ENCODE measurements around the gene YPEL4. TPM values are rescaled to one million over a fixed set of nuclear protein-coding genes. Genes with fewer than 3 reads are reported as not detected.

YPEL4 gene
- total RNA-seq, 1 experiment from 2014 or later: not detected

DNA sequence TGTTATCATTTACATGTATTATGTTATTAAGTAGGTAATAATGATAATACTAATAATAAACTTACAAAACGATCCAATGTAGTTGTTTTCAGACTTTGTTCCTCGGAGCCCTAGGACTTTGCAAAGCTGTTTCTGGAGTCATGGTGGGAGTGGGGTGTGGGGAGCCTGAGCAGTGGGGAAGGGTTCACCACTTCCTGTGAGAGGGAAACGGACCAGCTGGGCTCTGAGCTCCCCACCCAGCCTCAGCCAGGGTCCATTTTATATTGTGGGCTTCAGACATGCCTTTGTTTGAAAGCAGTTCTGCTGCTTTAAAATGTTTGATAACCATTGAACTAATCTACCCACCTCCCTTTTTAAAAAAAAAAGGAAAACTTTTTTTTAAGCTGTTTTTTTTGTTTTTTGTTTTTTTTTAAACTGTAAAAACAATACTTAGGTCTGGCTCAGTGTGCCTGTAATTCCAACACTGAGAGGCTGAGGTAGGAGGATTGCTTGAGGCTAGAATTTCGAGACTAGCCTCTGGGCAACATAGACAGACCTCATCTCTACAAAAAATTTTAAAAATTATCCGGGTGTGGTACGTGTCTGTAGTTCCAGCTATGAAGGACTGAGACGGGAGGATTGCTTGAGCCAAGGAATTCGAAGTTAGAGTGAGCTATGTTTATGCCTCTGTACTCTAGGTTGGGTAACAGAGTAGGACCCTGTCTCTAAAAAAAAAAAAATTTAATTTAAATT, 45.2 kb downstream of the YPEL4 start:
- DNase-seq (ENCODE audit: low read depth in 1 of 2, low spot score in 2 of 2): no peak
- H3K27me3 ChIP-seq (replicated peaks): 0 out of 2 replicates have a peak, but pooled peaks cover 3% of the 10 kb centered on the region
- no peak overlapping the region for H3K4me3 ChIP-seq
- H3K4me1 ChIP-seq (replicated peaks): no peaks in the 10 kb centered on the region
- no peaks in the 10 kb centered on the region for H3K36me3 ChIP-seq
- H3K9me3 ChIP-seq (replicated peaks): no peaks in the 10 kb centered on the region
- H3K27ac ChIP-seq: no peak overlapping the region

DNA sequence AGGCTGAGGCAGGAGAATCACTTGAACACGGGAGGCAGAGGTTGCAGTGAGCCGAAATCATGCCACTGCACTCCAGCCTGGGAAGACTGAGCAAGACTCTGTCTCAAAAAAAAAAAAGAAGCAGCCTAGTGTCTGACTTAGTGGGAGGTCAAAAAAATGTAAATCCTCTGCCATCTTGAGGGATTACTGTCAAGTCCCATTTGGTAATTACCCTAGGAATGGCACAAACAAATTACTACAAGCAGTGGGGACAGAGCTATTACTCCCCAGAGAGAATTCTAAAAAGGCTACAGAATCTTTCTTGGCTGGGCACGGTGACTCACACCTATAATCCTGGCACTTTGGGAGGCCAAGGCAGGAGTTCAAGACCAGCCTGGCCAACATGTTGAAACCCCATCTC, 48.4 kb downstream of the YPEL4 start:
- no peak for DNase-seq (ENCODE audit: low read depth in 1 of 2, low spot score in 2 of 2)
- no peaks in the 10 kb centered on the region for H3K9me3 ChIP-seq (replicated peaks)
- no peaks in the 10 kb centered on the region for H3K36me3 ChIP-seq

GRCh38 chr11:57599381-57599780, 50.3 kb downstream of the YPEL4 start:
- Histone ChIP-seq H3K36me3 (no peaks in the 10 kb centered on the region), H3K9me3 (replicated peaks) (no peaks in the 10 kb centered on the region), H3K27me3 (replicated peaks) (no peaks in the 10 kb centered on the region; the same call in 1 of the 2 replicates), H3K4me1 (replicated peaks) (no peaks in the 10 kb centered on the region), H3K4me3 (no peak overlapping the region), H3K27ac (no peak overlapping the region)
- no peak for DNase-seq (ENCODE audit: low read depth in 1 of 2, low spot score in 2 of 2)

More for the DNA sequence above, 48.4 kb downstream of the YPEL4 start:
- Histone ChIP-seq H3K4me3 (no peak overlapping the region), H3K27ac (no peak overlapping the region), H3K27me3 (replicated peaks) (no peaks in the 10 kb centered on the region), H3K4me1 (replicated peaks) (no peaks in the 10 kb centered on the region)

DNA sequence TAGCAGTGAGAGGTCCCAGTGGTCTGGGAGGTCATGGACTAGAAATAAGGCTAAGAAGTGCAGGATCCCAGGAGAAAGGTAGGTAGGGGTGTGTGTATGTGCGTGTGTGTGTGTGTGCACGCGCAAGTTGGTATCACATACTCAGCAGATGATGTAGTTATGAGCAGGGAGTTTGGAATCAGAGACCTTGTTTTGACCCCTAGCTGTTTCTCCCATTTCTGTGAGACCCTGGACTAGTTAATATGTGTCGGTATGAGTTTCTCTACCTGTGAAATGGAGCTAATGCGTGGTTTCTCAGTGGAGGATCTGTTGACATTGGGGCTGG, 50.9 kb downstream of the YPEL4 start:
- Histone ChIP-seq H3K4me1 (replicated peaks) (no peaks in the 10 kb centered on the region), H3K36me3 (no peaks in the 10 kb centered on the region), H3K9me3 (replicated peaks) (no peaks in the 10 kb centered on the region), H3K27ac (no peak overlapping the region), H3K4me3 (no peak overlapping the region), H3K27me3 (replicated peaks) (no peaks in the 10 kb centered on the region; the same call in 1 of the 2 replicates)
- DNase-seq (ENCODE audit: low read depth in 1 of 2, low spot score in 2 of 2): no peak

GRCh38 chr11:57597916-57598830, 51.5 kb downstream of the YPEL4 start:
- Histone ChIP-seq H3K4me3 (no peak overlapping the region), H3K27me3 (replicated peaks) (peaks cover under 1% of the 10 kb centered on the region; the same call in 1 of the 2 replicates), H3K27ac (no peak overlapping the region), H3K9me3 (replicated peaks) (no peaks in the 10 kb centered on the region), H3K4me1 (replicated peaks) (no peaks in the 10 kb centered on the region), H3K36me3 (no peaks in the 10 kb centered on the region)
- DNase-seq (ENCODE audit: low read depth in 1 of 2, low spot score in 2 of 2): no peak

DNA sequence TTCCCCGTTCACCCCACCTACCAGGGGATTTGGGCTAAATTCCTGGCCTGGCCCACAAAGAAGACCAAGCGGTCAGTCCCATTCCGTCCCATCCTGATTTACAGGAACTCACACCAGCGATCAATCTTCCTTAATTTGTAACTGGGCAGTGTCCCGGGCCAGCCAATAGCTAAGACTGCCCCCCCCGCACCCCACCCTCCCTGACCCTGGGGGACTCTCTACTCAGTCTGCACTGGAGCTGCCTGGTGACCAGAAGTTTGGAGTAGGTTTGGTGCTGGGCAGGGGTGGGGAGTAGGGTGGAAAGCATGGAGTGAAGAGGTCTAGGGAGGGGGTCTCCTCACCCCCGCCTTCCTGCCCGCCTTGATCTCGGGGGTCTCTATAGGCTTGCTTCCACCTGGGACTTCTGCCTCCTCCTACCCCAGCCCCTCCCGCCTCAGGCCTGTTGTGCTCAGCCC, 52.2 kb downstream of the YPEL4 start, which contains the start of gene SERPING1:
SERPING1 (plus strand) TSS at position 225 of the 455 bp plus-strand sequence. CDS start 586 bp downstream, outside the sequence.
- H3K27me3 ChIP-seq (replicated peaks): peaks cover 4% of the 10 kb centered on the region; the same call in 1 of the 2 replicates
- no peaks in the 10 kb centered on the region for H3K36me3 ChIP-seq
- H3K4me3 ChIP-seq: no peak within 1 kb of the TSS
- H3K4me1 ChIP-seq (replicated peaks): no peaks in the 10 kb centered on the region
- no peaks in the 10 kb centered on the region for H3K9me3 ChIP-seq (replicated peaks)
- no peak for DNase-seq (ENCODE audit: low read depth in 1 of 2, low spot score in 2 of 2)
- no peak within 1 kb of the TSS for H3K27ac ChIP-seq

GRCh38 chr11:57596266-57596885, 53.3 kb downstream of the YPEL4 start:
- Histone ChIP-seq H3K36me3 (no peaks in the 10 kb centered on the region), H3K27me3 (replicated peaks) (peaks cover 4% of the 10 kb centered on the region; the same call in 1 of the 2 replicates), H3K4me3 (no peak overlapping the region), H3K4me1 (replicated peaks) (no peaks in the 10 kb centered on the region), H3K9me3 (replicated peaks) (no peaks in the 10 kb centered on the region), H3K27ac (no peak overlapping the region)
- no peak for DNase-seq (ENCODE audit: low read depth in 1 of 2, low spot score in 2 of 2)

Other genes starting within 250 kb of the YPEL4 start
- gene SLC43A3, start 222.8 kb downstream of the YPEL4 start, total RNA-seq (2014; rRNA removed; shearing (Covaris generic)): 49.5 and 62.2 TPM in 2 replicates
- gene RTN4RL2, start 189.4 kb downstream of the YPEL4 start, total RNA-seq (2014; rRNA removed; shearing (Covaris generic)): not detected in 2 replicates
- gene SLC43A1, start 134.2 kb downstream of the YPEL4 start, total RNA-seq (2014; rRNA removed; shearing (Covaris generic)): 6.0 and 6.4 TPM in 2 replicates
- gene TIMM10, start 119.2 kb downstream of the YPEL4 start, total RNA-seq (2014; rRNA removed; shearing (Covaris generic)): 105 and 157 TPM in 2 replicates
- gene SMTNL1, start 112.3 kb downstream of the YPEL4 start, total RNA-seq (2014; rRNA removed; shearing (Covaris generic)): not detected in 2 replicates
- 8.6 and 17.3 TPM in 2 replicates for gene UBE2L6, start 82.2 kb downstream of the YPEL4 start, total RNA-seq (2014; rRNA removed; shearing (Covaris generic))
- gene SERPING1, start 52.2 kb downstream of the YPEL4 start, total RNA-seq (2014; rRNA removed; shearing (Covaris generic)): not detected in 2 replicates
- gene CLP1, start 7.8 kb upstream of the YPEL4 start, total RNA-seq (2014; rRNA removed; shearing (Covaris generic)): 16.6 and 24.1 TPM in 2 replicates
- 26.8 and 42.0 TPM in 2 replicates for gene ZDHHC5, start 18.2 kb upstream of the YPEL4 start, total RNA-seq (2014; rRNA removed; shearing (Covaris generic))
- gene MED19, start 62.3 kb upstream of the YPEL4 start, total RNA-seq (2014; rRNA removed; shearing (Covaris generic)): 26.0 and 32.5 TPM in 2 replicates
- gene TMX2, start 62.7 kb upstream of the YPEL4 start, total RNA-seq (2014; rRNA removed; shearing (Covaris generic)): 76.7 and 132 TPM in 2 replicates
- gene SELENOH, start 91.6 kb upstream of the YPEL4 start, total RNA-seq (2014; rRNA removed; shearing (Covaris generic)): 234 and 322 TPM in 2 replicates
- not detected in 2 replicates for gene BTBD18, start 101.9 kb upstream of the YPEL4 start, total RNA-seq (2014; rRNA removed; shearing (Covaris generic))
- 106 and 128 TPM in 2 replicates for gene CTNND1, start 111.9 kb upstream of the YPEL4 start, total RNA-seq (2014; rRNA removed; shearing (Covaris generic))